ENCODE data around the gene ADSS2. TPM values are rescaled to one million over a fixed set of nuclear protein-coding genes. Genes with fewer than 3 reads are reported as not detected.
A peak's percentile ranks its signal among the peaks of the same experiment; 100 is the strongest.

ADSS2 gene
- total and polyA plus RNA-seq, 2 experiments from 2014 or later: 55.1 to 101 TPM

- no peak overlapping the region for H3K4me3 ChIP-seq
- peaks cover 7% of the 10 kb centered on the region; the same call in 2 of the 3 replicates for H3K36me3 Mint-ChIP-seq (ENCODE audit: low read depth)
- H3K4me1 Mint-ChIP-seq: peaks cover 9% of the 10 kb centered on the region; the same call in 2 of the 3 replicates
- no peak overlapping the region for H2AFZ ChIP-seq
- H3K36me3 ChIP-seq (ENCODE audit: insufficient read depth): no peaks in the 10 kb centered on the region
- no peaks in the 10 kb centered on the region for H4K20me1 ChIP-seq (replicated peaks; ENCODE audit: insufficient read depth)
- no peaks in the 10 kb centered on the region for H3F3A ChIP-seq (replicated peaks; ENCODE audit: low read depth)
- ATAC-seq (no peak), DNase-seq (ENCODE audit: low spot score) (no peak)
- TF ChIP-seq NANOG (IDR thresholded peaks at IDR 0.05; ENCODE audit: borderline replicate concordance) (no peak), ZNF114 (CRISPR knock-in tag; IDR thresholded peaks at IDR 0.05) (no peak), STAT1 (IDR thresholded peaks at IDR 0.05; ENCODE audit: unreplicated experiment) (no peak)
- no peak overlapping the region for H3K4me2 ChIP-seq
- no peaks in the 10 kb centered on the region for H3K9me2 ChIP-seq (ENCODE audit: insufficient read depth)
- H3K27me3 ChIP-seq (ENCODE audit: insufficient read depth): no peaks in the 10 kb centered on the region
- H3K27me3 Mint-ChIP-seq (ENCODE audit: insufficient read depth, low read depth, poor library complexity): no peaks in the 10 kb centered on the region
- H3K79me2 ChIP-seq (replicated peaks; ENCODE audit: insufficient read depth): no peaks in the 10 kb centered on the region
- H3K4me1 ChIP-seq (ENCODE audit: insufficient read depth): peaks cover 4% of the 10 kb centered on the region; the same call in 1 of the 2 replicates
- no peak overlapping the region for H3K4me3 Mint-ChIP-seq
- peaks cover 18% of the 10 kb centered on the region for H3K9me3 Mint-ChIP-seq
- no peak overlapping the region for H3K27ac ChIP-seq (ENCODE audit: low read depth)
- H3K27ac Mint-ChIP-seq: no peak overlapping the region
Measured at GRCh38 chr1:244497805-244498204, 46.1 kb upstream of the ADSS2 start.

- Histone ChIP-seq H2AFZ (no peak overlapping the region), H3K36me3 (ENCODE audit: insufficient read depth) (no peaks in the 10 kb centered on the region), H3K4me2 (no peak overlapping the region), H3F3A (replicated peaks; ENCODE audit: low read depth) (no peaks in the 10 kb centered on the region), H4K20me1 (replicated peaks; ENCODE audit: insufficient read depth) (no peaks in the 10 kb centered on the region), H3K27me3 (ENCODE audit: insufficient read depth) (no peaks in the 10 kb centered on the region), H3K9me2 (ENCODE audit: insufficient read depth) (no peaks in the 10 kb centered on the region), H3K27ac (ENCODE audit: low read depth) (no peak overlapping the region), H3K79me2 (replicated peaks; ENCODE audit: insufficient read depth) (no peaks in the 10 kb centered on the region), H3K4me3 (no peak overlapping the region), H3K4me1 (ENCODE audit: insufficient read depth) (no peaks in the 10 kb centered on the region)
- Mint-ChIP-seq H3K27me3 (ENCODE audit: insufficient read depth, low read depth, poor library complexity) (no peaks in the 10 kb centered on the region), H3K4me1 (peaks cover 4% of the 10 kb centered on the region; the same call in 1 of the 3 replicates), H3K27ac (no peak overlapping the region), H3K9me3 (peaks cover 18% of the 10 kb centered on the region), H3K4me3 (no peak overlapping the region), H3K36me3 (ENCODE audit: low read depth) (peaks cover 7% of the 10 kb centered on the region; the same call in 2 of the 3 replicates)
- DNase-seq (ENCODE audit: low spot score) (peak; percentile 11), ATAC-seq (no peak)
- no peak for TF ChIP-seq POLR2AphosphoS5 (IDR thresholded peaks at IDR 0.05; ENCODE audit: low read depth)
- no peak for TF ChIP-seq EZH2 (IDR thresholded peaks at IDR 0.05; ENCODE audit: low read depth, unreplicated experiment)
- TF ChIP-seq ETS1 (IDR thresholded peaks at IDR 0.05): no peak
- TF ChIP-seq, protein P1, sequence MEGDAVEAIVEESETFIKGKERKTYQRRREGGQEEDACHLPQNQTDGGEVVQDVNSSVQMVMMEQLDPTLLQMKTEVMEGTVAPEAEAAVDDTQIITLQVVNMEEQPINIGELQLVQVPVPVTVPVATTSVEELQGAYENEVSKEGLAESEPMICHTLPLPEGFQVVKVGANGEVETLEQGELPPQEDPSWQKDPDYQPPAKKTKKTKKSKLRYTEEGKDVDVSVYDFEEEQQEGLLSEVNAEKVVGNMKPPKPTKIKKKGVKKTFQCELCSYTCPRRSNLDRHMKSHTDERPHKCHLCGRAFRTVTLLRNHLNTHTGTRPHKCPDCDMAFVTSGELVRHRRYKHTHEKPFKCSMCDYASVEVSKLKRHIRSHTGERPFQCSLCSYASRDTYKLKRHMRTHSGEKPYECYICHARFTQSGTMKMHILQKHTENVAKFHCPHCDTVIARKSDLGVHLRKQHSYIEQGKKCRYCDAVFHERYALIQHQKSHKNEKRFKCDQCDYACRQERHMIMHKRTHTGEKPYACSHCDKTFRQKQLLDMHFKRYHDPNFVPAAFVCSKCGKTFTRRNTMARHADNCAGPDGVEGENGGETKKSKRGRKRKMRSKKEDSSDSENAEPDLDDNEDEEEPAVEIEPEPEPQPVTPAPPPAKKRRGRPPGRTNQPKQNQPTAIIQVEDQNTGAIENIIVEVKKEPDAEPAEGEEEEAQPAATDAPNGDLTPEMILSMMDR (conservative IDR thresholded peaks at IDR 0.05; ENCODE audit: low read depth in 2 of 2): no peak
- no peak for TF ChIP-seq JUNB (IDR thresholded peaks at IDR 0.05; ENCODE audit: unreplicated experiment)
- TF ChIP-seq, protein P2, sequence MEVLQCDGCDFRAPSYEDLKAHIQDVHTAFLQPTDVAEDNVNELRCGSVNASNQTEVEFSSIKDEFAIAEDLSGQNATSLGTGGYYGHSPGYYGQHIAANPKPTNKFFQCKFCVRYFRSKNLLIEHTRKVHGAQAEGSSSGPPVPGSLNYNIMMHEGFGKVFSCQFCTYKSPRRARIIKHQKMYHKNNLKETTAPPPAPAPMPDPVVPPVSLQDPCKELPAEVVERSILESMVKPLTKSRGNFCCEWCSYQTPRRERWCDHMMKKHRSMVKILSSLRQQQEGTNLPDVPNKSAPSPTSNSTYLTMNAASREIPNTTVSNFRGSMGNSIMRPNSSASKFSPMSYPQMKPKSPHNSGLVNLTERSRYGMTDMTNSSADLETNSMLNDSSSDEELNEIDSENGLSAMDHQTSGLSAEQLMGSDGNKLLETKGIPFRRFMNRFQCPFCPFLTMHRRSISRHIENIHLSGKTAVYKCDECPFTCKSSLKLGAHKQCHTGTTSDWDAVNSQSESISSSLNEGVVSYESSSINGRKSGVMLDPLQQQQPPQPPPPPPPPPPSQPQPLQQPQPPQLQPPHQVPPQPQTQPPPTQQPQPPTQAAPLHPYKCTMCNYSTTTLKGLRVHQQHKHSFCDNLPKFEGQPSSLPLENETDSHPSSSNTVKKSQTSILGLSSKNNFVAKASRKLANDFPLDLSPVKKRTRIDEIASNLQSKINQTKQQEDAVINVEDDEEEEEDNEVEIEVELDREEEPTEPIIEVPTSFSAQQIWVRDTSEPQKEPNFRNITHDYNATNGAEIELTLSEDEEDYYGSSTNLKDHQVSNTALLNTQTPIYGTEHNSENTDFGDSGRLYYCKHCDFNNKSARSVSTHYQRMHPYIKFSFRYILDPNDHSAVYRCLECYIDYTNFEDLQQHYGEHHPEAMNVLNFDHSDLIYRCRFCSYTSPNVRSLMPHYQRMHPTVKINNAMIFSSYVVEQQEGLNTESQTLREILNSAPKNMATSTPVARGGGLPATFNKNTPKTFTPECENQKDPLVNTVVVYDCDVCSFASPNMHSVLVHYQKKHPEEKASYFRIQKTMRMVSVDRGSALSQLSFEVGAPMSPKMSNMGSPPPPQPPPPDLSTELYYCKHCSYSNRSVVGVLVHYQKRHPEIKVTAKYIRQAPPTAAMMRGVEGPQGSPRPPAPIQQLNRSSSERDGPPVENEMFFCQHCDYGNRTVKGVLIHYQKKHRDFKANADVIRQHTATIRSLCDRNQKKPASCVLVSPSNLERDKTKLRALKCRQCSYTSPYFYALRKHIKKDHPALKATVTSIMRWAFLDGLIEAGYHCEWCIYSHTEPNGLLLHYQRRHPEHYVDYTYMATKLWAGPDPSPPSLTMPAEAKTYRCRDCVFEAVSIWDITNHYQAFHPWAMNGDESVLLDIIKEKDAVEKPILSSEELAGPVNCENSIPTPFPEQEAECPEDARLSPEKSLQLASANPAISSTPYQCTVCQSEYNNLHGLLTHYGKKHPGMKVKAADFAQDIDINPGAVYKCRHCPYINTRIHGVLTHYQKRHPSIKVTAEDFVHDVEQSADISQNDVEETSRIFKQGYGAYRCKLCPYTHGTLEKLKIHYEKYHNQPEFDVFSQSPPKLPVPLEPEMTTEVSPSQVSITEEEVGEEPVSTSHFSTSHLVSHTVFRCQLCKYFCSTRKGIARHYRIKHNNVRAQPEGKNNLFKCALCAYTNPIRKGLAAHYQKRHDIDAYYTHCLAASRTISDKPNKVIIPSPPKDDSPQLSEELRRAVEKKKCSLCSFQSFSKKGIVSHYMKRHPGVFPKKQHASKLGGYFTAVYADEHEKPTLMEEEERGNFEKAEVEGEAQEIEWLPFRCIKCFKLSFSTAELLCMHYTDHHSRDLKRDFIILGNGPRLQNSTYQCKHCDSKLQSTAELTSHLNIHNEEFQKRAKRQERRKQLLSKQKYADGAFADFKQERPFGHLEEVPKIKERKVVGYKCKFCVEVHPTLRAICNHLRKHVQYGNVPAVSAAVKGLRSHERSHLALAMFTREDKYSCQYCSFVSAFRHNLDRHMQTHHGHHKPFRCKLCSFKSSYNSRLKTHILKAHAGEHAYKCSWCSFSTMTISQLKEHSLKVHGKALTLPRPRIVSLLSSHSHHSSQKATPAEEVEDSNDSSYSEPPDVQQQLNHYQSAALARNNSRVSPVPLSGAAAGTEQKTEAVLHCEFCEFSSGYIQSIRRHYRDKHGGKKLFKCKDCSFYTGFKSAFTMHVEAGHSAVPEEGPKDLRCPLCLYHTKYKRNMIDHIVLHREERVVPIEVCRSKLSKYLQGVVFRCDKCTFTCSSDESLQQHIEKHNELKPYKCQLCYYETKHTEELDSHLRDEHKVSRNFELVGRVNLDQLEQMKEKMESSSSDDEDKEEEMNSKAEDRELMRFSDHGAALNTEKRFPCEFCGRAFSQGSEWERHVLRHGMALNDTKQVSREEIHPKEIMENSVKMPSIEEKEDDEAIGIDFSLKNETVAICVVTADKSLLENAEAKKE (CRISPR knock-in tag; IDR thresholded peaks at IDR 0.05): no peak
- no peak for TF ChIP-seq EZH2phosphoT487 (IDR thresholded peaks at IDR 0.05; ENCODE audit: unreplicated experiment)
- no peak for TF ChIP-seq STAT1 (IDR thresholded peaks at IDR 0.05; ENCODE audit: unreplicated experiment)
- no peak for TF ChIP-seq CREB1 (CRISPR knock-in tag; IDR thresholded peaks at IDR 0.05; ENCODE audit: low read depth)
- no peak for TF ChIP-seq ZNF114 (CRISPR knock-in tag; IDR thresholded peaks at IDR 0.05)
- TF ChIP-seq ZNF331 (CRISPR knock-in tag; IDR thresholded peaks at IDR 0.05; ENCODE audit: low read depth): no peak
Measured at GRCh38 chr1:244496186-244496585, 44.5 kb upstream of the ADSS2 start.

Measured in GM23338 (cell line).